ENCODE results near the gene FDPS. TPM values are rescaled to one million over a fixed set of nuclear protein-coding genes. Genes with fewer than 3 reads are reported as not detected.

Gene FDPS
- total RNA-seq: 266 TPM

DNA sequence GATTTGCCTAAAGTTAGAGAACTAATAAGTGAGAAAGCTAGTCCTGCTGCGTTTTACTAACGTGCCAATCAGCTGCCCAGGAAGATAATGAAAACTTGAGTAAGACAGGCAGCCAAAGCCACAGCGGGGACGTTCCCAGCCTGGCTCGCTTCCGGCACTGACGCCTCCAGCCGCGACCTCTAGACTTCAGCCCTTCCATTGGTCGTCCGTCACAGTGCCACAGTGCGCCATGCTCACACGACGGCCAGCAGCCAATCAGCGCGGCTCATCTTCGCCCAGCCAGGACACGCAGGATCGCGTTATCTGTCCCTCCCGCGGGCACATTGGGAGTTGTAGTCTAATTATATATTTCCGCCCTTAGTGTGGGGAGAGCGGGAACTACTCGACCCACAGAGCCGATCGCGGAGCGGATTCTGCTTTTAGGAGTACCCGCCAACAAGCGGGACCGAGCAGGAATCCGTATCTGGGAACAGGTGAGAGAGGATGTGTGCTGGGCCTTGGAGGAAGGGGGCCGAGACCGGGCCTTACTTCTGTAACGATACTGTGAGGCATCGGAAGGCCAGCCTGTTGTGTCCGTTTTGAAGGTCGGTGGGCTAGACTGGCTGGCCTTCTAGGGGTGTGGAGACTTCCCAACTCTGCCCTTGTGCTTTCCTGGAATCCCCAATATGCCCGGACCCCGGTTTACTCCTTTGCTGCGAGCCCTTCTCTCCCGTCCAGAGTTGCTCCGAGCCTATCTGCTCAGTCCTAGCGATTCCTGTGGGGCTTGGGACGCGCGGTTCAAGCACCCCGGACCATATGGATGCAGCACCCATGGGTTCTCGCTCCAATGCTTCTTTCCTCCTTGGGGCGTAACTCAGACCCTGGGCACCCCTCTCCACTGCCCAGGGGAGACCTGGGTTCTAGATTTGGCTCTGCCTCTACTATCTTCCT lies at the start of gene FDPS:
Gene FDPS (plus strand): TSS at position 374 of the 930 bp plus-strand sequence. CDS start 924 bp downstream, outside the sequence.
- ATAC-seq: peak; percentile 89
- peak; percentile 99 for DNase-seq (ENCODE audit: low spot score)

GRCh38 chr1:155260276-155260675 lies 48.4 kb upstream of the FDPS start:
- ATAC-seq: no peak
- no peak for DNase-seq (ENCODE audit: low spot score)

DNA sequence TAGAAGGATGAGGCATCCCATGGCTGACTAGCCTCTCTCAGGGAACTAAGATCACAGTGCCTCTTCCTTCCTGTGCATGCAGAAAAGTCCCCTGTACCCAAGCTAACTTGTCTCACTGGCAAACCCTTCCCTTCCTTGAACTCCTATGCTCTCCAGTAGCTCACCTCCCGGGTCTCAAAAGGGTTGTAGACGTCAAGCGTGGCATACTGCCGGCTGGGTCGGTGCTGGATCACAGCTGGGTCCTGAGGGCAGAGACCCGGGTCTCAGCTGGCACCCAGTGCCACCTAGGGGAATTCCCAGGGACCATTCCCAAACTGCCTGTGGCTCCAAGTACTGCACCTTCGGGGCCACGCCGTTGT lies 47.2 kb upstream of the FDPS start:
- DNase-seq (ENCODE audit: low spot score) (no peak), ATAC-seq (no peak)

- DNase-seq (ENCODE audit: low spot score) (peak; percentile 97), ATAC-seq (peak; percentile 96)
Observed at GRCh38 chr1:155261852-155262673, 46.6 kb upstream of the FDPS start, which contains the start of gene SCAMP3. TSS of gene SCAMP3 (minus strand) at chr1:155262360. CDS start at chr1:155262151, 209 bp downstream.

- no peak for DNase-seq (ENCODE audit: low spot score)
Observed at GRCh38 chr1:155263067-155263466, 45.6 kb upstream of the FDPS start.

DNA sequence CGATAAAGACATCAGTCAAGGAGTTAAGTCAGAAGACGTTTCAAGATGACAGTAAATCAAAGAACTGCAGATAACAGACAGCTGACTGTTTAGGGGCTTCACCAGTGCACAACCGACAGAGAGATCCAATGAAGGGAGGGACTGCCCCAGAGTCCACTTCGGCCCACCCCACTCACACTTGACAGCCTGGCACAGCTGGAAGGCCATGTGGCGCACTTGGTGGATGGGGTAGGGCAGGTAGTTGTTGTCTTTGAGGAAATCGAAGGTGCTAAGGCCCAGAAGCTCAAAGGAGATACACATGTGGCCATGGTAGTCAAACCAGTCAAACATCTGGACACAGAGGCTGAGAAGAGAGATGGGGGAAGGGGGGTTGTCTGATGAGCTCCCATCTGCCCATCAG lies 42.1 kb upstream of the FDPS start:
- no peak for ATAC-seq
- no peak for DNase-seq (ENCODE audit: low spot score)

More at GRCh38 chr1:155263067-155263466, 45.6 kb upstream of the FDPS start:
- ATAC-seq: no peak

DNA sequence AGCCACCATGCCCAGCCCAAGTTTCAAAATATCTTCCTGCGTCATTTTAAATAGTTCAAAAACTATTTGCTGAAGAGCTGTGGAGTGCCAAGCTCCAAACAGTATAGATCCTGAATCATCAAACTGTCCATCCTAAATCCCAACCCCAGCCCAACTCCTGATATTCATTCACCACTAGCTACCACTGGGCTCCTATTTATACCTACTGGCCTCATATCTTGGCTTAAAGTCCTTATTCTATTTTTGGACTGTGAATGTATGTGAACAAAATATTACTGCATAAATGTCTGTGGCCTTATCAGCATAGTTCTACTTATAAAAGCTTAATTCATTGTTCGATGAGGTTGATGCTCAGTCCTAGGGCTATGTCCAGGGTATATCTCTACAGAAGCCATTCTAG lies 41.3 kb upstream of the FDPS start:
- no peak for DNase-seq (ENCODE audit: low spot score)

GRCh38 chr1:155268630-155269029 lies 40.0 kb upstream of the FDPS start:
- no peak for ATAC-seq
- no peak for DNase-seq (ENCODE audit: low spot score)

More for the DNA sequence above, 41.3 kb upstream of the FDPS start:
- no peak for ATAC-seq

GRCh38 chr1:155269381-155269780 lies 39.3 kb upstream of the FDPS start:
- no peak for DNase-seq (ENCODE audit: low spot score)
- no peak for ATAC-seq

- ATAC-seq (peak; percentile 33), DNase-seq (ENCODE audit: low spot score) (no peak)
Observed at GRCh38 chr1:155272466-155273342, 36.0 kb upstream of the FDPS start.

GRCh38 chr1:155273343-155274245 lies 35.1 kb upstream of the FDPS start, which contains the start of gene CLK2:
TSS of gene CLK2 (minus strand) at chr1:155273504. CDS start at chr1:155270977, 2,527 bp downstream.
- DNase-seq (ENCODE audit: low spot score) (peak; percentile 97), ATAC-seq (peak; percentile 82)

- DNase-seq (ENCODE audit: low spot score) (peak; percentile 98), ATAC-seq (peak; percentile 86)
Observed at GRCh38 chr1:155277070-155277901, 31.4 kb upstream of the FDPS start, which contains the start of gene HCN3. TSS of gene HCN3 (plus strand) at chr1:155277463. CDS start at chr1:155277591, 128 bp downstream.

- DNase-seq (ENCODE audit: low spot score): no peak
- peak; percentile 7 for ATAC-seq
Observed at GRCh38 chr1:155277902-155278688, 30.6 kb upstream of the FDPS start.

DNA sequence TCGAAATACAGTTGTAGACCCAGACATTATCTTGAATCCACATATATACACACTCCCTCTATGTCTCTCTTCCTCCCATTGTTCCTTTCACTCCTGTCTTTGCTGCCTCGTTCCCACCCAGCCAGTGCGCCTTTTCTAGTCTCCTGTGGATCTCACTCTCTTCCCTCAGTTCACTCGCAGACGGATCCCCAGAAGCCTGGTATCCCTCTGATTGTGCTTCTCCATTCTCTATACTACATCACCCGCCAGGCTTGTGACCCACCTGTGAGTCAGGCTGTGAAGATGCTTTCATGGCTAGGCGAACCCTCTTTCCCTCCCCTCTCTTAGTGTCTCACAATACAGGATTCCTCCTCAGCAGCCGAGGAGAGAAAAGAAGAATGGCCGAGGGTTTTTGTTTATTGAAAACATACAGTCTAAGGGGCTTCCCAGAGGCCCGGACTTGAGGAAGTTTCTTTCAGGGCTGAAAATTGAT lies 29.9 kb upstream of the FDPS start:
- ATAC-seq: no peak
- DNase-seq (ENCODE audit: low spot score): no peak

DNA sequence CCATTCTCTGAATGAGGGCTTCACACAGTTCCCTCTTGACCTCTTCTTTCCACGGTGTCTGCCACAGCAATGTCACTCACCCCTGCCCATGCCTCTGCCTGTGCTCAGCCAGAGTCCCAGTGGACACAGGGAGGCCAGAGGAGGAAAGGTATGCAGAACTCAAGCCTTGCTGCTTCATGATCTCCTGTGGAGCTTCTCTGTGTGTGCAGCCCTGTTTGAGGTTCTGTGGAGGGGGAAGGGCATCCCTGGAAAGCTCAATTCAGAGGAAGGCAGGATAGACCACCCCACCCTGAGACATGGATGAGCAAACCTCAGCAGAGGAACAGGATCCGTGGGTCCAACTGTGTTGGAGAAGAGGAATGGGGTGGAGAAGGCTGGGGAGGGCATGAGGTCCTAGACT lies 29.4 kb upstream of the FDPS start:
- ATAC-seq: no peak
- DNase-seq (ENCODE audit: low spot score): no peak

- no peak for ATAC-seq
- no peak for DNase-seq (ENCODE audit: low spot score)
Observed at GRCh38 chr1:155282488-155283091, 26.1 kb upstream of the FDPS start.

DNA sequence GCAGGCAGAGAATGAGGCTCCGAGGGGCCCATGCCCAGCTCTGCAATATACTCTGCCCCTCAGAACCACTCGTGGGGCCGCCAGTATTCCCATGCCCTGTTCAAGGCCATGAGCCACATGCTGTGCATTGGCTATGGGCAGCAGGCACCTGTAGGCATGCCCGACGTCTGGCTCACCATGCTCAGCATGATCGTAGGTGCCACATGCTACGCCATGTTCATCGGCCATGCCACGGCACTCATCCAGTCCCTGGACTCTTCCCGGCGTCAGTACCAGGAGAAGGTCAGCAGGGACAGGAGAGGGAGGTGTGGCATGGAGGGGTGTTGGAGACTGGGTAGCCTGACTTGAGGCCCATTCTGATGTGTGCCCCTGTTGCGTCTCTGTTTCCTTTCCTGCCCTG lies 24.2 kb upstream of the FDPS start:
- ATAC-seq (no peak), DNase-seq (ENCODE audit: low spot score) (no peak)
